HepG2 (cell line): ENCODE measurements around the gene NXT1. TPM values are rescaled to one million over a fixed set of nuclear protein-coding genes. Genes with fewer than 3 reads are reported as not detected.

ENCODE experiments used
- ARHGAP35 ChIP-seq: sonication (generic); formaldehyde crosslinking; IDR thresholded peaks from 2 replicates; pipeline ENCODE4 v1.9.0; 2022; ENCODE audit warnings: mild to moderate bottlenecking, inconsistent platforms, moderate library complexity, missing genetic modification reagents, borderline replicate concordance
- BRD4 ChIP-seq: sonication (generic); formaldehyde crosslinking; IDR thresholded peaks from 2 replicates; pipeline ENCODE4 v1.4.0; 2020; ENCODE audit warnings: missing genetic modification reagents
- CREB1 ChIP-seq, 2 experiments: fragments of 450-650 bp in 1 of 2; IDR thresholded peaks; 2 replicates each; pipeline ENCODE4 v1.6.1; 2016 to 2017; ENCODE audit warnings: control low read depth in 1 of 2, mild to moderate bottlenecking in 1 of 2, missing compliant biosample characterization in 1 of 2, missing genetic modification characterization in 1 of 2
- ESRRA ChIP-seq: sonication (generic); formaldehyde crosslinking; IDR thresholded peaks from 2 replicates; pipeline ENCODE4 v1.5.1; 2020; ENCODE audit warnings: mild to moderate bottlenecking, low read depth, missing genetic modification reagents
- FOXO1 ChIP-seq: sonication (generic); formaldehyde crosslinking; IDR thresholded peaks from 2 replicates; pipeline ENCODE4 v1.4.0; 2020; ENCODE audit warnings: missing genetic modification reagents
- GLMP ChIP-seq: sonication (generic); formaldehyde crosslinking; IDR thresholded peaks from 2 replicates; pipeline ENCODE4 v1.9.0; 2021; ENCODE audit warnings: missing genetic modification reagents, mild to moderate bottlenecking, borderline replicate concordance
- GZF1 ChIP-seq: sonication (generic); formaldehyde crosslinking; IDR thresholded peaks from 2 replicates; pipeline ENCODE4 v1.5.1; 2020; ENCODE audit warnings: mild to moderate bottlenecking, missing genetic modification reagents
- ISX ChIP-seq: sonication (generic); formaldehyde crosslinking; conservative IDR thresholded peaks from 2 replicates; pipeline ENCODE4 v1.5.0; 2020; ENCODE audit warnings: missing genetic modification reagents
- KDM3A ChIP-seq: IDR thresholded peaks from 2 replicates; pipeline ENCODE4 v1.6.1; 2018; ENCODE audit warnings: low read depth, missing compliant biosample characterization
- PHF20 ChIP-seq: sonication (generic); formaldehyde crosslinking; IDR thresholded peaks from 2 replicates; pipeline ENCODE4 v1.5.0; 2020; ENCODE audit warnings: mild to moderate bottlenecking, missing genetic modification reagents
- PHF8 ChIP-seq: sonication (generic); formaldehyde crosslinking; IDR thresholded peaks from 2 replicates; pipeline ENCODE4 v1.5.0; 2020; ENCODE audit warnings: missing genetic modification reagents
- SALL2 ChIP-seq: sonication (generic); formaldehyde crosslinking; IDR thresholded peaks from 2 replicates; pipeline ENCODE4 v1.8.1; 2023; ENCODE audit warnings: mild to moderate bottlenecking, missing genetic modification reagents, inconsistent platforms
- SAP130 ChIP-seq: IDR thresholded peaks from 2 replicates; pipeline ENCODE4 v1.6.1; 2016; ENCODE audit warnings: low read depth
- SOX13 ChIP-seq, 3 experiments: fragments of 450-650 bp in 1 of 3; sonication (generic) in 1 of 3; formaldehyde crosslinking in 1 of 3; IDR thresholded peaks in 2 of 3; conservative IDR thresholded peaks in 1 of 3; 2 replicates each; pipeline versions ENCODE4 v1.5.0 to v1.6.1; 2016 to 2020; ENCODE audit warnings: antibody characterized with exemption in 1 of 3, mild to moderate bottlenecking in 1 of 3, missing compliant biosample characterization in 1 of 3, missing genetic modification reagents in 1 of 3, moderate library complexity in 1 of 3
- TARDBP ChIP-seq: sonication (generic); formaldehyde crosslinking; IDR thresholded peaks from 2 replicates; pipeline ENCODE4 v1.8.0; 2022; ENCODE audit warnings: mild to moderate bottlenecking, missing genetic modification reagents
- TEAD2 ChIP-seq: sonication (generic); formaldehyde crosslinking; IDR thresholded peaks from 2 replicates; pipeline ENCODE4 v1.9.0; 2021; ENCODE audit warnings: missing genetic modification reagents
- THYN1 ChIP-seq: sonication (generic); formaldehyde crosslinking; IDR thresholded peaks from 2 replicates; pipeline ENCODE4 v1.8.1; 2023; ENCODE audit warnings: low read depth, mild to moderate bottlenecking, moderate library complexity, missing genetic modification reagents, borderline replicate concordance
- ZMYM2 ChIP-seq: sonication (generic); formaldehyde crosslinking; IDR thresholded peaks from 2 replicates; pipeline ENCODE4 v1.8.0; 2022; ENCODE audit warnings: mild to moderate bottlenecking, missing genetic modification reagents
- ZNF350 ChIP-seq: sonication (generic); formaldehyde crosslinking; IDR thresholded peaks from 2 replicates; pipeline ENCODE4 v1.4.0; 2020; ENCODE audit warnings: mild to moderate bottlenecking, low read depth, missing genetic modification reagents, borderline replicate concordance
- ZNF446 ChIP-seq: sonication (generic); formaldehyde crosslinking; IDR thresholded peaks from 2 replicates; pipeline ENCODE4 v1.5.0; 2020; ENCODE audit warnings: mild to moderate bottlenecking, missing genetic modification reagents
- ZNF629 ChIP-seq: sonication (generic); formaldehyde crosslinking; conservative IDR thresholded peaks from 2 replicates; pipeline ENCODE4 v1.5.0; 2020; ENCODE audit warnings: missing genetic modification reagents
- ZSCAN30 ChIP-seq: sonication (generic); formaldehyde crosslinking; IDR thresholded peaks from 2 replicates; pipeline ENCODE4 v1.5.0; 2020; ENCODE audit warnings: mild to moderate bottlenecking, missing genetic modification reagents
- polyA plus RNA-seq, 8 experiments: library from polyadenylated mRNA; depleted of rRNA in 3 of 8; stranded (reverse) in 7 of 8; unstranded in 1 of 8; fragments of >200 nt; fragmentation: Illumina TruSeq in 4 of 8; extraction: Trizol in 4 of 8; gene quantifications; 2 replicates each; pipeline versions ENCODE4 v1.2.1 to v1.2.3, GENCODE V29; 2011 to 2016; ENCODE audit warnings: low read depth in 4 of 8, missing spikeins in 1 of 8, mixed read lengths in 1 of 8; ENCODE audit not compliant: insufficient read depth in 1 of 8
- total RNA-seq, 5 experiments: library from RNA; depleted of rRNA; stranded (reverse); fragments of >200 nt; fragmentation: Illumina TruSeq; extraction: Trizol; gene quantifications; 2 replicates each; pipeline ENCODE4 v1.2.3, GENCODE V29; 2016; ENCODE audit warnings: low read depth in 1 of 5
- TF ChIP-seq, protein P1 (sequence below): sonication (generic); formaldehyde crosslinking; IDR thresholded peaks from 2 replicates; pipeline ENCODE4 v1.4.0; 2020; ENCODE audit warnings: missing genetic modification reagents, borderline replicate concordance

Gene NXT1
- total and polyA plus RNA-seq, 2 of the 13 experiments (the other 11 are each of a cell fraction or from before 2014, with no cell fraction given) = 35.6 to 65.9 TPM

DNA sequence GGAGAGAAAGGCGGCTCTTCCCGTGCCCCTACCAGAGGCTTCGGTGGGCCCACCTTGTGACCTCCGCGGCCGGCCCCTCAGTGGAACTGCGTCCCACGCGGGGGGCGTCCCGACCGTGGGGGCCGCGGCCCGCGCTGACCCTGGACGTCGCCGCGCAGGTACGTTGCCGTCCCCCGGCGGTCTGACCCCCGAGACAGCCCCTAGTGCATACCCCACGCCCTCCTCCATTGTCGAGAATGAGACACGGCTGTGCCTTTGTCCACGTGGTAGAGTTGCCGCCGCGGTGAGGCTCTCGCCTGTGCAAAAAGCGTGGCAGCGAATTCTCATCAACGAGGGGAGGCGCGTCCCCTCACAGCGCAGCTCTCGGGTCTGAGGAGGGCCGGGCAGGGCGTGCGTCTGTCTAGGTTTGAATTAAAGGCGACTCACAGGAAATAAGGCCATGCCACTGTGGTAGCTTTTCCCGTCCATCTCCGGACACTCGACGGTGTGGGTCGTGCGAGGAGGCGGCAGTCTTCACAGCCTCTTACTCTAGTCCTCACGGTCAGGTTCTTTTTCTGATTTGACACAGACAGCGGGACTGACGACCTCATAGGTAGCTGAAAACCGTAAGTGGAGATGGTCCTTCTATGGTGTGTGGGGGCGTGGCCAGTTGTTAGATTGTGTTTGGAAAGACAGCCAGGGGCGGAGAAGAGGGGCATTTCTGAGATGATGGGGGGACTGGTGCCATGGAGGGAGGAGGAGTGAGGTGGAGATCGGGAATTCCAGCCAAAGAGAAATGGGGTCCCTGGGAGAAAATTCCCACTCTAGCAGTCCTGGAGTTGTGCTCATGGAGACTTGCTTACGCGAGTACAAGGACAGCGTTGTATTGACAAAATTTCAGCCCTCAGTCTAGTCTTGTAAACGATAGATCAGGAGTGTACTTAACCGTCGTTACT lies 580 bp downstream of the NXT1 start (continued):
- TF ChIP-seq ISX (CRISPR knock-in tag) (peak; percentile 61), TARDBP (CRISPR knock-in tag) (peak; percentile 47), ZNF350 (CRISPR knock-in tag) (no peak; the same call in 1 of the 2 replicates), PHF8 (CRISPR knock-in tag) (no peak; the same call in 1 of the 2 replicates), THYN1 (CRISPR knock-in tag) (0 out of 2 replicates have a peak, but pooled peaks have one; percentile 66), SALL2 (CRISPR knock-in tag) (no peak; the same call in 1 of the 2 replicates), KDM3A (CRISPR knock-in tag) (no peak; the same call in 1 of the 2 replicates), PHF20 (no peak), ZMYM2 (CRISPR knock-in tag) (no peak), ZNF446 (0 out of 2 replicates have a peak, but pooled peaks have one; percentile 78), ARHGAP35 (CRISPR knock-in tag) (peak; percentile 88; the same call in 1 of the 2 replicates), FOXO1 (CRISPR knock-in tag) (no peak), ZNF629 (CRISPR knock-in tag) (no peak), GZF1 (peak; percentile 82; the same call in 1 of the 2 replicates), TEAD2 (0 out of 2 replicates have a peak, but pooled peaks have one; percentile 37), SOX13 (IDR thresholded peaks at IDR 0.05) (0 out of 2 replicates have a peak, but pooled peaks have one; percentile 23), SOX13 (CRISPR knock-in tag; conservative IDR thresholded peaks at IDR 0.05 in 1 of 2, IDR thresholded peaks at IDR 0.05 in 1 of 2) (peak in 1 of 2 experiments; percentile 22; a peak in 1 of 4 replicates), SAP130 (CRISPR knock-in tag) (peak; percentile 70), GLMP (CRISPR knock-in tag) (no peak), ZSCAN30 (CRISPR knock-in tag) (no peak), ESRRA (CRISPR knock-in tag) (no peak), CREB1 (IDR thresholded peaks at IDR 0.05) (no peak), CREB1 (CRISPR knock-in tag; IDR thresholded peaks at IDR 0.05) (no peak), BRD4 (CRISPR knock-in tag) (peak; percentile 66; the same call in 1 of the 2 replicates)
- TF ChIP-seq, protein P1, sequence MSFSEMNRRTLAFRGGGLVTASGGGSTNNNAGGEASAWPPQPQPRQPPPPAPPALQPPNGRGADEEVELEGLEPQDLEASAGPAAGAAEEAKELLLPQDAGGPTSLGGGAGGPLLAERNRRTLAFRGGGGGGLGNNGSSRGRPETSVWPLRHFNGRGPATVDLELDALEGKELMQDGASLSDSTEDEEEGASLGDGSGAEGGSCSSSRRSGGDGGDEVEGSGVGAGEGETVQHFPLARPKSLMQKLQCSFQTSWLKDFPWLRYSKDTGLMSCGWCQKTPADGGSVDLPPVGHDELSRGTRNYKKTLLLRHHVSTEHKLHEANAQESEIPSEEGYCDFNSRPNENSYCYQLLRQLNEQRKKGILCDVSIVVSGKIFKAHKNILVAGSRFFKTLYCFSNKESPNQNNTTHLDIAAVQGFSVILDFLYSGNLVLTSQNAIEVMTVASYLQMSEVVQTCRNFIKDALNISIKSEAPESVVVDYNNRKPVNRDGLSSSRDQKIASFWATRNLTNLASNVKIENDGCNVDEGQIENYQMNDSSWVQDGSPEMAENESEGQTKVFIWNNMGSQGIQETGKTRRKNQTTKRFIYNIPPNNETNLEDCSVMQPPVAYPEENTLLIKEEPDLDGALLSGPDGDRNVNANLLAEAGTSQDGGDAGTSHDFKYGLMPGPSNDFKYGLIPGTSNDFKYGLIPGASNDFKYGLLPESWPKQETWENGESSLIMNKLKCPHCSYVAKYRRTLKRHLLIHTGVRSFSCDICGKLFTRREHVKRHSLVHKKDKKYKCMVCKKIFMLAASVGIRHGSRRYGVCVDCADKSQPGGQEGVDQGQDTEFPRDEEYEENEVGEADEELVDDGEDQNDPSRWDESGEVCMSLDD = peak; percentile 71; the same call in 1 of the 2 replicates
